OCI-LY3 (cell line): ENCODE data around the gene PHF14.

Experiments
- H2AFZ ChIP-seq: fragments of 200-600, 300-600 bp; shearing (Covaris generic); 2 replicates; pipeline ENCODE4 v1.6.0; 2014; ENCODE audit warnings: antibody characterized with exemption, low read depth, low read length
- H3K27ac ChIP-seq: fragments of 200-600, 300-600 bp; sonication (generic); 2 replicates; pipeline ENCODE4 v1.5.1; 2014; ENCODE audit warnings: mild to moderate bottlenecking, low read length, moderate library complexity, mixed read lengths
- H3K27me3 ChIP-seq: fragments of 200-600, 300-600 bp; sonication (generic); 2 replicates; pipeline ENCODE4 v1.6.1; 2014; ENCODE audit warnings: low read depth, low read length, mixed read lengths
- H3K36me3 ChIP-seq: fragments of 200-600, 300-600 bp; sonication (generic); replicated peaks from 2 replicates; pipeline ENCODE3; 2014; ENCODE audit warnings: low read depth, low read length, mixed read lengths
- H3K4me1 ChIP-seq: fragments of 300-600, 200-600 bp; sonication (generic); 2 replicates; pipeline ENCODE4 v1.6.1; 2014; ENCODE audit warnings: low read length, mixed read lengths
- H3K4me2 ChIP-seq: fragments of 200-600, 300-600 bp; sonication (generic); 2 replicates; pipeline ENCODE4 v1.6.1; 2014; ENCODE audit warnings: low read length, mixed read lengths
- H3K4me3 ChIP-seq: fragments of 300-600, 200-600 bp; sonication (generic); 2 replicates; pipeline ENCODE4 v1.5.1; 2014; ENCODE audit warnings: antibody characterized with exemption, mild to moderate bottlenecking, low read length, moderate library complexity
- H3K79me2 ChIP-seq: fragments of 300-600, 200-600 bp; shearing (Covaris generic); 2 replicates; pipeline ENCODE4 v1.6.1; 2014; ENCODE audit warnings: mild to moderate bottlenecking, low read length, mixed read lengths
- H3K9ac ChIP-seq: fragments of 300-600, 200-600 bp; shearing (Covaris generic); 2 replicates; pipeline ENCODE4 v1.6.0; 2014; ENCODE audit warnings: mild to moderate bottlenecking, low read length, moderate library complexity
- H3K9me3 ChIP-seq: fragments of 200-600, 300-600 bp; shearing (Covaris generic); 2 replicates; pipeline ENCODE4 v1.6.1; 2014; ENCODE audit warnings: low read length, mixed read lengths; ENCODE audit not compliant: insufficient read depth
- H4K20me1 ChIP-seq: fragments of 200-600, 300-600 bp; sonication (generic); 2 replicates; pipeline ENCODE4 v1.6.1; 2016; ENCODE audit warnings: low read length, mixed read lengths; ENCODE audit not compliant: insufficient read depth
- CTCF ChIP-seq: fragments of 200-600, 300-600 bp; sonication (generic); IDR thresholded peaks from 2 replicates; pipeline ENCODE4 v1.5.1; 2014; ENCODE audit warnings: antibody characterized with exemption, low read length, low read depth
- EZH2phosphoT487 ChIP-seq: fragments of 200-600 bp; shearing (Covaris generic); IDR thresholded peaks from 2 replicates; pipeline ENCODE4 v1.6.1; 2018; ENCODE audit warnings: antibody characterized with exemption, mixed run types, low read depth

PHF14 gene

DNA sequence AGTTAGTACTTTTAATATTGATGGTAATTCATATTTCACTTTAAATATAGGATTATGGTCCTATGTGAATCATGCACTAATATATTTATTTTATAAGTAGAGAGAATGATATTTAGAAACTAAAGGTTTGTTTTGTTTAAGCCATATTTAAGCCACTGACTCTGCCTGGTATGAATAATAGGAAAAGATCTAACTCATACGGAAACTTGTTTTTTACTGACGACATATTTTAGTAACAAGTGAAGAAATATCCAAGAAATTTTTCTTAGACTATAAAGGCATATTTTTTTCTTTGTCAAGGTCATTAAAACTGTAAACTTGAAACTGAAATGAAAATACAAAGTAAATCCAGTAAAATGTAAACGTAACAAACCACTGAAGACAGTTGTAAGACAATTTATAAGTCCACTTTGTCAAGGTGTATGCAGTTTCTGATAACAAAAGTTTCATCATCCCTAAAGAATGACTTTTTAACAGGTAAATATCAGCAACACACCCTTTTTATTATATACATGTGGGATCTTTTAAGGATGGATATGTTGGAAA lies 147.1 kb downstream of the PHF14 start:
- Histone ChIP-seq H4K20me1 (no peaks in the 10 kb centered on the region), H3K79me2 (no peaks in the 10 kb centered on the region), H3K27ac (no peak overlapping the region), H3K9me3 (no peaks in the 10 kb centered on the region), H3K9ac (no peak overlapping the region), H3K4me3 (no peak overlapping the region), H2AFZ (no peak overlapping the region), H3K4me1 (no peaks in the 10 kb centered on the region), H3K4me2 (no peak overlapping the region), H3K27me3 (no peaks in the 10 kb centered on the region), H3K36me3 (peaks cover 7% of the 10 kb centered on the region)
- TF ChIP-seq EZH2phosphoT487 (no peak), CTCF (no peak)

GRCh38 chr7:11124856-11125559 lies 151.3 kb downstream of the PHF14 start:
- Histone ChIP-seq H3K27ac (no peak overlapping the region), H3K79me2 (no peaks in the 10 kb centered on the region), H3K4me2 (no peak overlapping the region), H3K27me3 (no peaks in the 10 kb centered on the region), H3K4me3 (no peak overlapping the region), H3K9me3 (no peaks in the 10 kb centered on the region), H2AFZ (no peak overlapping the region), H4K20me1 (no peaks in the 10 kb centered on the region), H3K9ac (no peak overlapping the region), H3K36me3 (peaks cover 4% of the 10 kb centered on the region), H3K4me1 (peaks cover 7% of the 10 kb centered on the region; the same call in 1 of the 2 replicates)
- no peak for TF ChIP-seq EZH2phosphoT487

DNA sequence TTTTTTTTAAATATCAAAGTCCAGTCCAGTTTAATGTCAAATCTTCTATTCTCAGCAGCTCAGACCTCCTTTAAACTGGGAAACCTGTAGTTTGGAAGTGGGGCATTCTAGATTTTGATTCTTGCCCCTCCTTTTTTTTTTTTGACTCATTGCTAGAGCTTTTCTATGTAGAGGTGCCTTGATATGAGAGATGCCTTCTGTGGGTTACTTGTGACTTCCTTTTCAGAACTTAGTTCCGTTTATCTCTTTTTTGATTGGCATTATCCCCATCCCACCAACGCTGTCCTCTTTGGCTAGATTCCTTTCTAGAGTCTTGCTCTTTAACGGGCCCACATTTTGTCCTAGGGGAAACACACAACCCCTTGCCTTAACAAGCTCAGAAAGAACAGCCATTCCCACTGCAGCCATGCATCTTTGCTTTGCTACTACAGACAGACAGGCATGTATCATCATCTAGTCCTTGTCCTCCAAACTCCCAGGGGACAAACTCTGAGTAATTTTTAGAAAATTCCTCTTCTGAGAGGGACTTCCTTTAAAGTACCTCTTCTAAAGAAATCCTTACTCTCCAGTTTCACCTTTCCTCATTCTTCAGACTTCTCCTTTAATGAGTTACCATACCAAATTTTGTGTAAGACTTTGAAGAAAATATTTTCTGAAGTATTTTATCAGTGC lies 153.6 kb downstream of the PHF14 start:
- peaks cover 7% of the 10 kb centered on the region; the same call in 1 of the 2 replicates for H3K4me1 ChIP-seq
- no peak overlapping the region for H3K4me3 ChIP-seq
- H2AFZ ChIP-seq = no peak overlapping the region
- no peaks in the 10 kb centered on the region for H3K36me3 ChIP-seq
- no peak overlapping the region for H3K4me2 ChIP-seq
- H3K27ac ChIP-seq = no peak overlapping the region
- TF ChIP-seq EZH2phosphoT487 (no peak), CTCF (no peak)
- H3K9ac ChIP-seq = no peak overlapping the region
- H4K20me1 ChIP-seq = no peaks in the 10 kb centered on the region
- H3K79me2 ChIP-seq = no peaks in the 10 kb centered on the region
- H3K27me3 ChIP-seq = no peaks in the 10 kb centered on the region
- no peaks in the 10 kb centered on the region for H3K9me3 ChIP-seq

DNA sequence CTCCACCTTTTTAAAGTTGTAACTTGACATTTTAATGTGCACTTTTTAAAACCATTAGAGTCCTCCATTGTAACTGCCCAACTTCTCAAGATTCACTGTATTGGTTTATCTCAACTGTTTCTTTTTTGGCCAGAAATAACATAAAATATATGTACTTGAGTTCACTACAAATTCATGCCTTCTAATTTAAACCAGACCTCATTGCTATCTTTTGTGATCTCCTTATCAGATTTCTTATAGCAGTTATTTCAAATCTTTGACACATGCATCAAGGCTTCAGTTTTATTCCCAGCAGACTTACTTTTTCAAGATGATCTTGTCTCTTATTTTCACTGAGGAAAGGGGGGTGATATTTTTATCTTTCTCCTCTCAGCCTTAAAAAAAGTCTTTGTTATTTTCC lies 154.3 kb downstream of the PHF14 start:
- no peak for TF ChIP-seq CTCF
- no peak for TF ChIP-seq EZH2phosphoT487
- H3K79me2 ChIP-seq = no peaks in the 10 kb centered on the region
- H3K27ac ChIP-seq = no peak overlapping the region
- H3K9me3 ChIP-seq = no peaks in the 10 kb centered on the region
- no peak overlapping the region for H3K9ac ChIP-seq
- H3K4me3 ChIP-seq = no peak overlapping the region
- no peaks in the 10 kb centered on the region for H3K27me3 ChIP-seq
- H2AFZ ChIP-seq = no peak overlapping the region
- peaks cover 7% of the 10 kb centered on the region; the same call in 1 of the 2 replicates for H3K4me1 ChIP-seq
- no peak overlapping the region for H3K4me2 ChIP-seq
- no peaks in the 10 kb centered on the region for H3K36me3 ChIP-seq
- H4K20me1 ChIP-seq = no peaks in the 10 kb centered on the region
